GF-D8 (cell line): ENCODE data around the gene NFATC2.
"Not testable (repeated sequence)": the region's sequence is repeated elsewhere in the genome, so short reads cannot be mapped to it uniquely, and the experiment has no call there.

Source experiments
- DNase-seq: peaks from one replicate; lab custom pipeline; 2025; lab: John Stamatoyannopoulos, UW

NFATC2 gene

DNA sequence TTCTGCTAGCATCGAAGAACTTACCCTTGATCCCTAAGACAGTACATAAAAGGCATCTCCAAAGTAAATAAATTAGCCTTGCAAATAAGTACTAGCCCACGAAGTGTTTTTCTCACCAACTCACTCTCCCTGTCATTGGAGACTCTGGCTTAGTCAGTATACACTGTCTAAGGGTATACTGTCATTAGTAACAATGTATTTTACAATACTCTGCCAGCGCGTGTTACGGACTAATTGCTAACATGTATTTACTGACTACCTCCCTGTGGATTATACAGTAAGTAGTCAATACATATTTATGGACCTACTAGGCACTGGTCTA is 72.1 kb downstream of the NFATC2 start:
- no peak for DNase-seq

DNA sequence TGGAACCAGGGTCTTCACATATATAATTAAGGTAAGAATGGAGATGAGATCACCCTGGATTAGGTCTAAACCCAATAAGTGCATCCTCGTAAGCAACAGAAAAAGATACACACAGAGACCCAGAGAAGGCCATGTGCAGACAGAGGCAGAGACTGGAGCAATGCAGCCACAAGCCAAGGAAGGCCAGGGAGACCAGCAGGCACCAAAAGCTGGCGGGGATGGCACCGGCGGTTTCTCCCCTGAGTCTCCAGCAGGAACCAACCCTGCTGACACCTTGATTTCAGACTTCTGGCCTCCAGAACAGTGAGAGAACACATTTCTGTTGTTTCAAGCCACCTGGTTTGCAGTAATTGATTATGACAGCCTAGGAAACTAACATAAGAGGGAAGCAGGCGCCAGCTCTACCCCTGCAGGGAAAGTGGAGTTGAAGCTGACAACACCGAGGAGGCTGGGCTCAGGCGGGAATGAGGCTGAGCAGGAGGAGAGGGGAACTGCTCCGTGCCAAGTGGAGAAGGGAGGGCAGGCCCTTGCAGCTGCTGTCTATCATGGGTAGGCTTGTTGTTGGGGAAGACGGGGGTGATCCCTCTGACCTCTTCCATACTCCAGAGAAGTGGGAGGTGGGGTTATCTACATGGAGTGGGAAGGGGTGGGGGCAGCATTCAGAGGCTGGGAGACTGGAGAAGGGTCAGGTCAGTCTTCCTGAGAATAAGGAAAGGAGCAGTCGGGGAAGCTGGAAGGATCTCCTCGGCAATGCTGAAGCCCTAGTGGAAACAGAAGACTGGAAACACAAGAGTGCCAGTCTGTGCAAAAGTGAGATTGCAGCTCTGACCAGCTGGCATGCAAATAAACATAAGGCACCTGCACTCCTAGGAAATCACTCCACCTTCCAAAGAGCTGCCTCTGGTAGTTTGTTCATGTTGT is 72.7 kb downstream of the NFATC2 start:
- DNase-seq, result no peak

DNA sequence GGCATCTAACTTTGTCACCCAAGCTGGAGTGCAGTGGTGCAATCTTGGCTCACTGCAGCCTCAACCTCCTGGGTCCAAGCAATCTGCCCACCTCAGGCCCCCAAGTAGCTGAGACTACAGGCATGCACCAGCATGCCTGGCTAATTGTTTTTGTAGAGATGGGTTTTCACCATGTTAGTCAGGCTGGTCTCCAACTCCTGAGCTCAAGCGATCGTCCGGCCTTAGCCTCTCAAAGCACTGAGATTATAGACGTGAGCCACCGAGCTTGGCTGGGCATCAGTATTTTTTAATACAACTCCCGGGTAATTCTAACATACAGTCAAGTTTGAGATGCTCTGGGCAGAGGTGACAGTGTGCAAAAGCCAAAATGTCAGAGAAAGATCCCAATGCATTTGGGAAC is 73.5 kb downstream of the NFATC2 start:
- no peak for DNase-seq

DNA sequence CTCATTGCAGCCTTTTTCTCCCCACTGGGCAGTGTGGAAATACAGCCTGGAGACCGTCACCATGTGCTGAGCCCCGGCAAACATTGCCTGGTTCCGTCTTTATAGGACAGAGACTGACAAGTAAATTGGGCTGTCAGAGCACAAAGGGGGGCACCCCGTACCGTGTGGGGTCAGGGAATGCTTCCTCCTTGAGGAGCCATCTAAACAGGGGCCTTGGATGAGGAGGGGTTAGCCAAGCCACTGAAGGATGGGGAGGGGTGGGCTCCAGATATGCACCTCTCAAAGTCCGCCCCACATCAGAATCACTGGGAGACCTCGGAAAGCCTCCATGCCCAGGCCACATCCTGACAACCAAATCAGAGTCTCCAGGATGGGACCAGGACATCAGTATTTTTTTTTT is 73.9 kb downstream of the NFATC2 start:
- DNase-seq, result no peak

DNA sequence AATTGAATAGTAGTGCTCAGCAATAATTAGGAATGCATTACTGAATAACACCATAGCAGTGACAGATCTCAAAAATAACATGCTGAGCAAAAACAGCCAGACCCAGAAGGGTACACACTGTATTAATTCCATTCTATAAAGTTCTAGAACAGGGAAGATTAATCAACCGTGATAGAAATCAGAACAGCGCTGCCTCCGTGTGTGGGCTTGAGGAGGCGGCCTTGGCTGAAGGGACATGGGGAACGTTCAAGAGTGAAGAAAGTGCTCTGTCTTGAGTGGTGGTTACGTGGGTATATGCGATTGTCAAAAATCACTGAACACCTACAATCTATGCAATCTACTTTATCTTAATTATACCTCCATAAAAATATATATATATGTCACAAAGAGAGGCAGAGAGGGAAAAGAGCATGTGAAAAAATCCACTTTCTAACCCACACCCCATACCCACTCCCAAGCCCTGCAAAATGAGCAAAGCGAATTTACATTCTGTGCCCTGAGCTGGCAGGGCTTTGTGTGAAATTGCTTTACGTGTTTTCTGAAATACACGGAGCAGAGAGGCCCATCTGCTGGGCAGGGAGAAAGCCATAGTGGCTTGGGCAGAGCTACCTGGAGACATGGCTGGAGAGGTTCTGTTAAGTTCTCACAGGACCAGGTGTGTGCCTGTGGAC is 74.4 kb downstream of the NFATC2 start:
- no peak for DNase-seq

DNA sequence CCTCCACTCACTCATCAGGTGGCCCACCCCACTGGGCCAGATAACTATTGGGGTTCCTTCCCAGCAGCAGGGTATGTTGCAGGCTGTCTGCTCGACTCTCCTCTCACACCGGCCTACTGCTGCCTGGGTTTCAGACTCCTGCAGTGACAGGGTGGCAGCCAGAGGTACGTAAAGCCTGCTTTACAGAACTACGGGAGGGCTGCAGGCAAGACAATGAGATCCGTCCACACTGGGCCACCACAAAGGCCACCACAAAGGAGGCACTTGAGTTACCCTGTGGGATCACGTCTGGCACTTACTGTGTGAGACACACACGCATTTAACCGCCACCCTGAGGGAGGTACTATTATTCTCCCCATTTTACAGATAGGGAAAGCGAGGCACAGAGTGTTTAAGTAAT is 78.5 kb downstream of the NFATC2 start:
- DNase-seq, result no peak

DNA sequence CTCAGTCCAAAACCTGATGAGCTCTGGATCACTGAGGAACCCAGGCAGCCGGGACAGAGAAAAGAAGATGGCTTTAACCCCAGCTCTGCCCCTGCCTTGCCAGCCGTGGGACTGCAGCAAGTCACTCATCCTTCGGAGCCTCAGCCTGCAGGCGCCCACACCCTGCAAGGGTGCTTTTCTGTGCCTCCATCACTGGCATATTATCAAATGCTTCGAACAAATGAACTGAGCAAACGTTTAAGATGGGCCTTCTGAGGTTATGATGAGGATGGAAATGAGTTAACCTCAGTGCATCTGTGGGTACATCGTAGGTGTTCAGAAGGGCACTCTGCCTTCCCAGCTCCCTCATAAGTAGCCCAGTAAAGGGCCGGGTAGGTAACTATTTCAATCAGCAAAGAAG is 79.0 kb downstream of the NFATC2 start:
- no peak for DNase-seq

DNA sequence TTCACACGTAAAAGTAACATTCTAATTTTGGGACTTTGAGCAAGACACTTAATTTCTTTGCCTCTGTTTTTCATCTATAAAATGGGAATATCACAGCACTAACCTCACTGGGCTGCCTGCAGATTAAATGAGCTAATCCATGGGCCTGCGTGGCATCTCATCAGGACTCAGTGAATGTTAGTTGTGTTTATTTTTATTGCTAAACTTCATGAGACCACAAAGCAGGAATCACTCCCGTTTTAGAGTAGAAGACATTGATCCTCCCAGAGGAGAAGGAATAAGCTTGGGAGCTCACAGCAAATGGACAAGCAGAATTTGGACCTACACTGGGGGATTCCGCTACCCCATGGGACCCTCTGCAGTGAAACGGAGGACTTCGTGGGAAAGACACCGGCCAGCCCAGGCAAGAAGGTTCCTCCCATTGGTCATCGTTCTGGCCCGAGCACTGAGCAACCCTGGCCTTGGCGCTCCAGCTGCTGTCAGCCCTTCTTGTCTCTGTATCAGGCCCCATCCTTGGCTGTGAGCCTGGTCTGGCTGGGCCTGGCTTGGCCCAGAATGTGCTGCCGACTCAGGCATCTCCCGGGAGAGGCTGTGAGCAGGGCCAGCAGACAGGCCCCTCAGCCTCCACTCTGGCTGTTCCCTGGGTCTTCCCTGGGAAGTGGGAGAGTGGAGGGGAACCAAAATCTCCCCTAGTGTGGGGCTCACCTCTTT is 79.8 kb downstream of the NFATC2 start:
- DNase-seq, result no peak

DNA sequence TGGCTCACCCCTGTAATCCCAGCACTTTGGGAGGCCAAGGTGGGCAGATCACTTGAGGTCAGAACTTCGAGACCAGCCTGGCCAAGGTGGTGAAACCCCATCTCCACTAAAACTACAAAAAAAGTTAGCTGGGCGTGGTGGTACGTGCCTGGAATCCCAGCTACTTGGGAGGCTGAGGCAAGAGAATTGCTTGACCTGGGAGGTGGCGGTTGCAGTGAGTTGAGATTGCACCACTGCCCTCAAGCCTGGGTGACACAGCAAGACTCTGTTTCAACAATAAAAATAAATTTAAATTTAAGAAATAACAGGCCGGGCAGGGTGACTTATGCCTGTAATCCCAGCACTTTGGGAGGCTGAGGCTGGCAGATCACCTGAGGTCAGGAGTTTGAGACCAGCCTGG is 80.7 kb downstream of the NFATC2 start:
- DNase-seq, result not testable (repeated sequence)

DNA sequence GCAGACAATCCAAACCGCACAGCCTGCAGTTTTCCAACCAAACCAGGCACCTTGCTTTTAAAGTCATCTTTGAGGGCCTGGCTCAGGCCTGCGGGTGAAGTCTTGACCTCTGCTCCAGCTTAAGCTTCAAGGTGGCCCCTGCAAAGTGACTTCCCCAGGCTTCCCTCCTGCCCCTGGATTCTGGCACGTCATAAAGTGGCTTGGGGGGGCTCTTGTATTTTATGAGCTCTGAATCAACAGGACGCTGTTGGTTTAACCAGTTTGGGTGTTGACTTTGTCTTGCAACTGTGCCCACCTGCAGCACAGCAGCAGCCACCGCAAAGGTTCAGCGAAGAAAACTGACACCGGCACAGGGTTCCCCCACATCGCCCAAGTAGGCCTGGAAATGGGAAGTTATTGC is 81.2 kb downstream of the NFATC2 start:
- no peak for DNase-seq

DNA sequence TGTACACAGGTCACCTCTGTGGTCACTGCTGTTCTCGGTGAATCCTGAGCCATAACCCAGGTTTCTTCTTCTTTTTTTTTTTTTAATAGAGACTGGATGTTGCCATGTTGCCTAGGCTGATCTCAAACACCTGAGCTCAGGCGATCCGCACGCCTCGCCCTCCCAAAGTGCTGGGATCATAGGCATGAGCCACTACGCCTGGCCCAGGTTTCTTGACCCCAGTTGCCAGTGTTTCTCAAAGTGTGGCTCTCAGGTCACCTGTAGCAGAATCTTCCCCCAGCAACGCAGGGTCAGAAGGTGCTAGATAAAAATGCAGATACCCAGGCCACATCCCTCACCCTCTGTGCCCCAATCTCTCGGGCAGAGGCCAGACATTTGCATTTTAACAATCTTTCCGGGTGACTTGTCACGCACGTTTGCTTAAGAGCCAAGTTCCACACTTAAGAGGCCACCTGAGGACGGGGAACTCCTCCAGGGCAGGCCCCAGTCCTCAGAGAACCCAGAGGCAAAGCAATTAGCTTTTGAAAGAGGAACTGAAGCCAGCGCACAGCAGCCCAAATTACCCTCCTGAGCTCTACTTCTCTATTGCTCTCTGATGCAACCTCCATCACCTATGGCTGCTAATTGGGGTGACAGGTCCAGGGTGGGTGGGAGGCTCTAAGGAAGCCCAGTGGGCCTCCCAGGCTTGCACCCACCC is 81.8 kb downstream of the NFATC2 start:
- DNase-seq, result peak; percentile 39

DNA sequence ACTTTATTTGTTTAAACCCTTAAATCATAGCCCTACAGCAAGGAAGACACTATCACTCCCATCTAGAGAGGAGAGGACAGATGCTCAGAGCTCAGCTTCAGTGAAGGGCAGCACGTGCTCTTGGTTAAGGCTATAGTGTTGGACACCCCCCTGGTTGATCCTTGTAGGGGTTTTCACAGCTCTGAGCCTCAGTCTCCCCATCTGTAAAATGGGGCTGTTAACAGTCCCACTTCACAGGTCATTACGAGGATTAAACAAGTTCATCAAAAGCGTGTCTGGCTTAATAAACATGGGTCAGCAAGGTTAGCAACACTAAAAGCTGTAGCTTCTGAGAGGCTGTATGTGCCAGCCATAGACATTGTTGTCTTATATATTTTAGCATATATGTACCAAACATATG is 82.4 kb downstream of the NFATC2 start:
- no peak for DNase-seq

DNA sequence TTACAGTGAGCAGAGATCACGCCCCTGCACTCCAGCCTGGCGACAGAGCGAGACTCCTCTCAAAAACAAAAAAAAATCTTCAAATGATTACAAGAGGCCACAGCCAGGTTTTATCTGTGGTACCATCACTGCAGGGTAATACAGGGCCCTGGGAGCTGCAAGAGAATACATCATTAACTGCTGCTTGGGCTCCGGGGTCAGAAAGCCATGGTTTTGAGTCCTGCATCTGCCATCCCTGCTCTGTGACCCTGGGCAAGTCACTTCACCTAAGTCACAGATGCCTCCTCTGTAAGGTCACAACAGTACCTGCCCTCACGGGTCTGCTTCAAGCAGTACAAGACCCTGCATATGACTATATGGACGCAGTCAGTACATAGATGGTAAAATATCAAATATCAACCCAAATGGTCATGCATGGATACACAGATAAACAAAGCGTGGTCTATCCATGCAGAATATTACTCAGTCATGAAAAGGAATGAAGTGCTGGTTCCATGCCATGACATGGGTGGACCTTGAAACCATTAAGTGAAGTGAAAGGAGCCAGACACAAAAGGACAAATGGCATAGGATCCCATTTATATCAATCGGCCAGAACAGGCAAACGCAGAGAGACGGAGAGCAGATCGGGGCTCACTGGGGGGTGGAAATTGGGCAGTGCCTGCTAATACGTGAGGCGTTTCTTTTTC is 83.6 kb downstream of the NFATC2 start:
- no peak for DNase-seq

DNA sequence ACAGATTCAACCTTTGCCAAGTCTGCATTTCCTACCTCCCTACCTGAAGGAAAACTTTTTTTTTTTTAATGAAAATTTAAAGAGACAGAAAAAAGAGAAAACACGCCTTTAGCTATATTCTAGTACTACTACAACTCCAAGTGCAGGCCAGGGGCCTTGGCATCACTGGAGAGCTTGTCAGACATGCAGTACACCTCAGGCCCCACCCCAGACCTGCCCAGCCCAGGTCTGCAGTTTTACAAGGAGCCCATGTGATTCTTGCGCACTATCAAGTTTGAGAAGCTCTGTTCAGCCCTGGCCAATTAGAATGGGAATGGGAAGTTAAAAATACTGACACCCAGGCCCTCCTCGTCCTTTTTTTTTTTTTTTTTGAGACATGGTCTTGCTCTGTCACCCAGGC is 85.0 kb downstream of the NFATC2 start:
- no peak for DNase-seq

DNA sequence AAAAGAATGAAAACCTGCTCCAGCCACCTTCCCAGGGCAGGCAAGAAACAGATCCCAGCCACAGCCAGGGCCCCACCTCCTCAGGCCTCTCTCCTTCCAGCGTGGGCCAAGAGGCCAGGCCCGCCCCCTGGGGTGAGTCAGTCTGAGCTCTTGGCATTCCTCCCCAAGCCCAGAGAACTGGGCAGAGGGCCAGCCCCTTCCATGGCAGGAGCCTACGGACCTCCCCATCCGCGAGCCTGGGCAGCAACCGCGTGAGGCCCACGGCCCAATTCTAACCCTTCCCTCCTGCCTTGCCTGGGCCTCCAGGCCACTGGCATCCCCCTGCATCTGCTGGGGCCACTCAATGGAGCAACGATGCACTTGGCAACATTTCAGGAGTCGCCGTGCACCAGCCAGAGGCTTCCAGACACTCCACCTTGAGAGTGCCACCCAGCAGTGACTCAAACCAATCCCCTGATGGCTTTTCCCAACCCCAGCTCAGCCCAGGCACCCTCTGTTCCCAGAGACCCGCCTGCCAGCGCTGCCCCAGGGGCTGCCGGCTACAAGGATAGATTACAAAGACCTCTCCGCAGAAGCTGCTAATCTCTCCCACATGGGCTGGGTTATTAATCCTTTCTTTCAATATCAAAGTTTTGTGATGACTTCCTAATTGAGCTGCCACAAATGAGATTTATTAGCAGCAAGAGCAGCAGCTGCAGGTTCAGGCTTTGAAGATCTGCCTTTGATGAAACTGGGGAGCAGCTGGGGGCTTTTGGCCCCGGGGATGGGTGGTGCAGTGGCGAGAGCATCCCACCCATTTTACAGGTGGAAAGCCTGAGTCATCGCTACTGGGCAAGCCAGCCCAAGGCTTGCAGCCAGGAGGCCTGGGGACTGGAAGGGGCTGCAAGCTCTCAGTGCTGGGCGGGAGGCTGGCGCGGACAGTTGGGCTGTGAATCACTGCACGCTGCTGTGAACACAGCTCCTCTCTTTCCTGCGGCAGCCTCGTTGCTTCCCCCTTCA is 85.7 kb downstream of the NFATC2 start:
- DNase-seq, result no peak

DNA sequence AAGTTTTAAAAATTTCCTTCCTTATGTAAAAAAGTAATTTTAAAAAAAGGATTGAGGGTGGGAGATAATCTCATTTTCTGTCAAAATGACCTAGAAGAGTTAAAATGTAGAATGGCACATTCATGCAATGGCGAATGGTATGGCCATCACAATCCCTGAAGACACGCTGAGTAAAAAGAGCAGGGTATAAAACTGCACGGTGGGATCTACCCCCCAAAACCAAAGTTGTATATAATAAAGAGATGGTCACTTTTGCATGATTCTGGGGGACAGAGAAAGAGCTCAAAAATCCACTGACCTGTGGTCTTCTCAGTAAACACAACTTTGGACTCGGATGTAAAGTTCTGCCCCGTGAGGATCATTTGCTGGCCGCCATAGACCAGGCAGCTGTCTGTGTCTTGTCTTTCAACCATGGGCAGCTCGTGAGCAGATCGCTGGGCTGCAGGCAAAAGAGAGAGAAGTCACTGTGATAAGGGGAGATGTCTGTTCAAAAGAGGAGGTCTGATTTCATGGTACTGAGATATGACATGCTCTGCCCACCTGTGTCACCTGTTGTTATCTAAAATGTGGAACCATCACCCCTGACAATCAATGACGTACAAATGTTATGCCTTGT is 88.2 kb downstream of the NFATC2 start:
- DNase-seq, result no peak

DNA sequence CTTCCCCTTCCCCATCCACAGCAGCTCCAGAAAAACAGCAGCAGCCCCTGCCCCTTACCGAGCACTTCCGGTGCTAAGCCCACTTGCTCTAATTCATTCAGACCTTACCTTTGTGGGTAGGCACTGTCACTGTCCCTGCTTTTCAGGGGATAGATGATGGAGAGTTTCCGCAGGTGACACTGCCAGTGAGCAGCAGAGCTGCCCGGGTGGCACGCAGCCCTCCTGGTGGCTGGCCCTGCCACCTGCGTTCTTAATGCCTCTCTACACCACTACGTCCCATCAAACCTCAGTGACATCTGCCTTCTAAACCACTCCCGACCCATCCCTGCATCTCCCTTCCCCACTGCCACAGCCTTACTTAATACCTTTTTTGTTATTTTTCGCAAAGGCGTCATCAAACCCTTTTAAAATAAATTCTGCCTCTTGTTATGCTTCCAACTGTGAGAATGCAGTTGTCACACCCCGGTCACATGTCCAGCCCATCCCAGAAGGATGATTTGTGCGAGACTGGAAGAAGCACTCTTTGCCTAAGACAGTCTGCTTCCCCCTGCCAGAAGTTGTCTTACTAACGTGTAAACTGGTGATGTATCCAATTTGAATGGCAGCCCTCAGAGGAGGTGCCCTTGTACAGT is 89.7 kb downstream of the NFATC2 start:
- DNase-seq, result no peak

DNA sequence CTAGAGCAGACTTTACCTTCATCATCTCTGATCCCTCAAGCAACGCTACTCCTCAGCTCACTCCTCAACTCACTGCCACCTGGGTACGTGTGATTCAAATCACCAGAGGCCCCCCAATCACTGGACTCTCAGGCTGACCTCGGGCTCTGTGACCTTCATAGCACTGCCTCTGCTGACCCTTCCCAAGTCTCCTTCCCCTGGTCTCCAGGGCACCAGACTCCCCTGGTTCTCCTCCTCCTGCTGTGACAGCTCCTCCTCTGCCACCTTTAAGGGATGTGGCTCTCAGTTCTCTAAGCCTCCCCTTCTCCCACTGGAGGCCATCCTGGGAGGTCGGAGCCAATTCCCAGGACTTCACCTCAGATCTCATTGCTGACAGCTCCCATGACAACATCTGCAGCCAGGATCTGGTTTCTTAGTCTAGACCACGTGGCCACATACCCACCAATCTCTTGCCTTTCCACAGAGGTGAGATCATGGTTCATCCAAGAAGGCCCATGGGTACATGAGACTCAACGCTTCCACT is 90.4 kb downstream of the NFATC2 start:
- no peak for DNase-seq

DNA sequence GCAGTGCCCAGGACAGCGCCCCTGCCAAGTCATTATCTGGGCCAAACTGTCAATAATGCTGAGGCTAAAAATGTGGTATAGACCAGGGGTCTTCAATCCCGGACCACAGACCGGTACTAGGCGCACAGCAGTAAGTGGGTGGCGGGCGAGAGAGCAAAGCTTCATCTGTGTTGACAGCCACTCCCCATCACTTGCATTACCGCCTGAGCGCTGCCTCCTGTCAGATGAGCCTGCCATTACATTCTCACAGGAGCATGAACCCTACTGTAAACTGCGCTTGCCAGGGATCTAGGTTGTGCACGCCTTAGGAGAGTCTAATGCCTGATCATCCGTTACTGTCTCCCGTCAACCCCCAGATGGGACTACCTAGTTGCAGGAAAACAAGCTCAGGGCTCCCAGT is 91.0 kb downstream of the NFATC2 start:
- DNase-seq, result no peak
